Peyer's patch (tissue), 4 donors: ENCODE data around the gene COX7A2L.

Experiments
- CTCF ChIP-seq, 6 experiments: fragments of 450-650 bp in 4 of 6; fragments of 200-600 bp in 2 of 6; sonication (generic) in 1 of 6; IDR thresholded peaks; one replicate each; pipeline ENCODE4 v1.5.1; 2017 to 2019; ENCODE audit warnings: antibody characterized with exemption in 6 of 6, mild to moderate bottlenecking in 3 of 6, moderate library complexity in 1 of 6
- POLR2A ChIP-seq, 2 donors: fragments of 450-650 bp; IDR thresholded peaks; one replicate each; pipeline ENCODE4 v1.5.1; 2017; ENCODE audit warnings: antibody characterized with exemption in 2 of 2, mild to moderate bottlenecking in 2 of 2, moderate library complexity in 2 of 2

- TF ChIP-seq CTCF (IDR thresholded peaks at IDR 0.05) = no peak
- no peak for TF ChIP-seq POLR2A (IDR thresholded peaks at IDR 0.05)
Measured at GRCh38 chr2:42369532-42370229, 8.7 kb upstream of the COX7A2L start.
